GM12801 (cell line): ENCODE results near the gene PCNX1.

ENCODE experiments used
- TF ChIP-seq, protein P1 (sequence below): IDR thresholded peaks from one replicate; pipeline ENCODE4 v1.5.1; 2011; ENCODE audit warnings: control low read depth; ENCODE audit not compliant: insufficient read length; ENCODE audit errors: extremely low read depth

Gene PCNX1

DNA sequence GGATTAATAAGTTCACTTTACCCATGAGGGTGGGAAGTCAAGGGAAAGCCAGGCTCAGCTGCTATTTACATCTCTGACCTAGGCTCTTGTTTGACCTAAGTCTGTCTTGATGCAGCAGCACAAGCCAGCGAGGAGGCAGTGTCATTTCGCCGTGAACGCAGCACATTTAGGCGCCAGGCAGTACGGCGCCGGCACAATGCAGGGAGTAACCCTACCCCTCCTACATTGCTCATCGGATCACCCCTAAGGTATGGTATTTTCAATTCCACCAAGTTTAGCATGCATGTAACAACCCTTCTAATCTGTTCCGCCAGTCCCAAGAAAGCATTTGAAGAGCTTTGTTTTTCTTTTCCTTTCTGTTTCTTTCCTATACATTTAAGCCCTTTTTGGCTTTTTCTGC is 81.2 kb downstream of the PCNX1 start:
- TF ChIP-seq, protein P1, sequence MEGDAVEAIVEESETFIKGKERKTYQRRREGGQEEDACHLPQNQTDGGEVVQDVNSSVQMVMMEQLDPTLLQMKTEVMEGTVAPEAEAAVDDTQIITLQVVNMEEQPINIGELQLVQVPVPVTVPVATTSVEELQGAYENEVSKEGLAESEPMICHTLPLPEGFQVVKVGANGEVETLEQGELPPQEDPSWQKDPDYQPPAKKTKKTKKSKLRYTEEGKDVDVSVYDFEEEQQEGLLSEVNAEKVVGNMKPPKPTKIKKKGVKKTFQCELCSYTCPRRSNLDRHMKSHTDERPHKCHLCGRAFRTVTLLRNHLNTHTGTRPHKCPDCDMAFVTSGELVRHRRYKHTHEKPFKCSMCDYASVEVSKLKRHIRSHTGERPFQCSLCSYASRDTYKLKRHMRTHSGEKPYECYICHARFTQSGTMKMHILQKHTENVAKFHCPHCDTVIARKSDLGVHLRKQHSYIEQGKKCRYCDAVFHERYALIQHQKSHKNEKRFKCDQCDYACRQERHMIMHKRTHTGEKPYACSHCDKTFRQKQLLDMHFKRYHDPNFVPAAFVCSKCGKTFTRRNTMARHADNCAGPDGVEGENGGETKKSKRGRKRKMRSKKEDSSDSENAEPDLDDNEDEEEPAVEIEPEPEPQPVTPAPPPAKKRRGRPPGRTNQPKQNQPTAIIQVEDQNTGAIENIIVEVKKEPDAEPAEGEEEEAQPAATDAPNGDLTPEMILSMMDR, result no peak

DNA sequence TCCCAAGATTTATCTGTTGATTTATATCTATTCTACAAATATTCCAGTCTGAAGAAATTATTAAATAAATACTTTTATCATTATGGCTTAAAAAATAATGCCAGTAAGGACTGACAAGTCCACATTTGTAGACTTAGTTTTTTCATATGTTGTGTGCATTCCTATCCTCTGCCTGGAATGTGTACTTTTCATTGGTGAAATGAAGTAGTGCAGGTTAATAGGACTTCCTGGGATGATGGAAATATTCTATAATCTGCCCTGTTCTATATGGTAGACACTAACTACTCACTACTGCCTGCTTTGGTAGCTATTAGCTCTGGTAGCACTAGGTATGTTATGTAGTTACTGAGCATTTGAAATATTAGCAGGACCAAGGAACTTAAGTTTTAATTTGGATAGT is 86.7 kb downstream of the PCNX1 start:
- TF ChIP-seq, protein P1, result no peak

DNA sequence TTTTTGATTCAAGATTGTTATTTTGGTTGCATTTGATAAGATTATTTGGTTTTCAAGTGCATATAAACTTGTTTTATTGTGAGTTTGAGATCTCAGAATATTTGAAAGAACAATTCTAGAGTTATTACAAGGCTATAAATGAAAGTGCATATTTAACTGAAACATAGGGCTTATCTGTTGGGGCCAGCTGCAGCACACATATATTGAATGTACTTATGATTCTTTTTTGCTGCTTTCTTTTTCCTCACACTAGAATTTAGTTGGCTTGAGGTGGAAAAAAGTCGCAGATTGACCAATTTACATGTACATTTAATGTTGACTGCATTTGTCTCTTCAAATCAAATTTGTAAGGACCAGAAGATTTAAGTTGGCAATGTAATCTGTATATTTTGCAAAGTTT is 88.0 kb downstream of the PCNX1 start:
- TF ChIP-seq, protein P1, result no peak

DNA sequence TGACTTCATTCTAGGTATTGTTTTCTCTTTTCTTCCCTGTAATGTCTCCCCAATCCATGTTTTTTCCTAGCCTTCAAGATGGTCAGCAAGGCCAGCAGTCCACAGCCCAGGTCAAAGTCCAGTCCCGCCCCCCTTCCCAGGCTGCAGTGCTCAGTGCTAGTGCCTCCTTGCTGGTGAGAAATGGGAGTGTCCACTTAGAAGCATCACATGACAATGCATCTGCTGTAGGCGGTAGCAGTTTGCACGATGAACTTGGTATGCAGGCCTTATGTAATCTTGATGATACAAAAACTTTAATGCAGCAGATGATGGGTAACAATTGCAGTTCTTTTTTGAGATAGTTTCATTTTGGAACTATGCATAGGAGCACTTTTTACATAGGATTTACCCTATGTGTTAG is 88.4 kb downstream of the PCNX1 start:
- TF ChIP-seq, protein P1, result no peak

DNA sequence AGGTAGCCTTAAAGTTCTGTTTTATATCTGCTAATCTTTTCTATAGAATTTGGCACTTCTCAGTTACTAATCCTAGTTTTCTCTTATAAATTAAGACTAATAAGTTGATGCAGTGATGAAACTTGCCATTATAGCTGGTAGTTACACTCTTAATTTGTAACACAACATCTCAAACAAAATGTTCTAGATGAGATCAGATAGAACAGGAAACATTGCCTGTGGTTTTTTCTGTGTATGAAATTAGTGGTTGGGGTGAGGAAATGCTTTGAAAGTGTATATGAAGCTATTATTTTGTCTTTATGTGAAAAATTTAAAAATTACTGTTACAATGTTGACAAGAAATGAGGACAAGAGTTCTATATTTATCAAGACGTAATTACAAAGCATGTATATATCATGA is 91.9 kb downstream of the PCNX1 start:
- TF ChIP-seq, protein P1, result no peak

DNA sequence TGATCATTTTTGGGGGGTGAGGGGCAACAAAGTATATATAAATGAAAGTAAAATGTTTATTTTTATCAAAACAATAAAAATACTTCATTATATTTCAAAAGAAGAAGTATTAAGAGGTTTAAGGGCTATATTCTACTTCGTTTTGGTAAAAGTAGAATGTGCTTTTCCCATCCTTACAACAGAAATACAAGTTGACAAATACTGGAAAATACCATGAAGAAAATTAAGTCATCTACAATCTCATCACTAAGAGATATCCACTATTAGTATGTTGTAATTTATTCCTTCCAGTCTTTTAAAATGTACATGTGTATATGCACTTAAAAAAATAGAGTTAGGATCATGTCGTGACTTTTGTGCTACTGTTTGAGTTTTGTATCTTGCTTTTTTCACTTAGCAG is 92.8 kb downstream of the PCNX1 start:
- TF ChIP-seq, protein P1, result no peak

DNA sequence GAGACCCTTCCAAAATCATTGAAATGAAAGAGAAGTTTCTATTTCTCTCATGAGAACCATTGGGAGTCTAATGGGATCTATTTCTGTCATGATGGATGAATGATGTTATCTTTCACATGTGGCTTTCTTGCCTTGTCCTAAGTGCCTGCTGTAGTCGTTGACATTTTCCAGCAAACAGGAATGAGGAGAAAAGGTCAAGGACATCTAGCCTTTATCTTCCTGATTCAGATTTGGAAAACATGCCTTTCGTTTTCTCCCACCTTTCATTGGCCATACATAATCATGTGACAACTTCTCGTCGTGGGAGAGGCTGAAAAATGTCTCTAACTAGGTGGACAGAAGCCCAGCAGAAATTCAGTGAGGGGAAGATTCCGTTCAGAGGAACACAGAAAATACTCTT is 94.5 kb downstream of the PCNX1 start:
- TF ChIP-seq, protein P1, result no peak

DNA sequence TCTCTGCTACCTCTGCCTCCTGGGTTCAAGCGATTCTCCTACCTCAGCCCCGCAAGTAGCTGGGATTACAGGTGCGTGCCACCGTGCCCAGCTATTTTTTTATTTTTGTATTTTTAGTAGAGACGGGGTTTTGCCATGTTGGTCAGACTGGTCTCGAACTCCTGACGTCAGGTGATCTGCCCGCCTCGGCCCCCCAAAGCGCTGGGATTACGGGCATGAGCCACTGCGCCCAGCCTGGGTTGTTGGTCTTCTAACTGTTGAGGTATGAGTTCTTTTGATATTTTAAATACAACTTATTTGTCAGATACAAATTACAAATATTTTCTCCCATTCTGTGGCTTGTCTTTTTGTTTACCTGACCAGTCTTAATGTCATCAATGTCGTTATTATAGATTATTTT is 95.9 kb downstream of the PCNX1 start:
- TF ChIP-seq, protein P1, result no peak
